GM19468 (cell line): Measurements from ENCODE around the gene RPS15A.
"Not testable (repeated sequence)": the region's sequence is repeated elsewhere in the genome, so short reads cannot be mapped to it uniquely, and the experiment has no call there.

Experiments used
- ATAC-seq: cut with Tn5 transposase; IDR thresholded peaks from one replicate; pipeline ENCODE4 v1.9.1; 2021; ENCODE audit warnings: mild to moderate bottlenecking, moderate library complexity, moderate number of reproducible peaks; ENCODE audit not compliant: unreplicated experiment; ENCODE audit errors: extremely low read depth

RPS15A gene

DNA sequence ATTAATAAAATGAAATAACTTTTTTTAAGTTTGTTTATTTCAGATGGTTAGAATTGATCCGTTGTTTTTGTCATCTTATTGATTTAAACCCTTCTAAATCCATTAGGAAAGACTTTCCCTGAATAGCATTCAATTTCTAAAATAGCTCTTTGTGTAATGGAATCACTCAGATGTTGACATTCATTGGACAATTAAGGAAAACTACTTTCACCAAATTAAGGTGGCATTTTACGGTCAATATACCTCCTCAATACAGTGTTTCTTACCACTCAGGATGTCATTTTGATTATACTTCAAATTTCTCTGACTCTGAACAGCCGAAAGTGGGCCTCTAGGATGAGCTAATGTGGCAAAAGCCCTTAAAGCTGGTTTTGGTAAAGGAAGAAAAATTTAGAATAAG, 9.4 kb upstream of the RPS15A start:
- no peak for ATAC-seq

DNA sequence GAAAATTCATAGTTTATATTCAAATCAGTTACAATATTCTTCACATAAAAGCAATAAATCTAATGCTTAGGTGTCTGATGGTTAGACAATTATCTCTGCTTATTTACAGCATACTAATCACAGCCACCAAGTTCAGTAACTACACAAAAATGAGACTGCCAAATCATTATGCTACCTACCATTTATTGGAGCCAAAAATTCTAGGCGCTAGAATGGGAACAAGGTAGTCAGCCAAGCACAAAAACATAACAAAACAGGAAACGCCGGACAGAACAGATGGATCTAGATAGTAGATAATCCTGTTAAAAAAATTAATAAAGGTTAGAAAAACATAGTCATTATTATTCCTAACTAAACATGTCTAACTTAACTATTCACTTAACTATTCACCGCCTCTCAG, 7.6 kb upstream of the RPS15A start:
- ATAC-seq: no peak

DNA sequence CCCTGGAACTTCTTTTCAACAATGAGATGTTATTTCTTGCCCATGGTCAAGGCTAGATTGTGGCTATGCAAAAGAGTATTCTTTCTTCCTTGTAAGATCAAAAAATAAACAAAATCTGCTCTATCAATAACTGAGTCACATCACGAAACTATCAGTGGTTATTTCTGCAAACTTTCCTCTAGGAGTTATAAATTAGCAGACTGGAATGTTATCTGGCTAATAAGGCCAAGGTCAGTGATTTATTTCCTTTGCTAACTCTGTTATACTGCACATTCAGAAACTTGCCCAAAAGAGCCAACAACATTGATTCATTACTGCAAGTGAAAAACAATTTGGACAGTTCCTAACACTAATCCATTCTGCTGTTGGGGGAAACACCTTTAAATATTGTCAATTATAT, 6.2 kb upstream of the RPS15A start:
- no peak for ATAC-seq

DNA sequence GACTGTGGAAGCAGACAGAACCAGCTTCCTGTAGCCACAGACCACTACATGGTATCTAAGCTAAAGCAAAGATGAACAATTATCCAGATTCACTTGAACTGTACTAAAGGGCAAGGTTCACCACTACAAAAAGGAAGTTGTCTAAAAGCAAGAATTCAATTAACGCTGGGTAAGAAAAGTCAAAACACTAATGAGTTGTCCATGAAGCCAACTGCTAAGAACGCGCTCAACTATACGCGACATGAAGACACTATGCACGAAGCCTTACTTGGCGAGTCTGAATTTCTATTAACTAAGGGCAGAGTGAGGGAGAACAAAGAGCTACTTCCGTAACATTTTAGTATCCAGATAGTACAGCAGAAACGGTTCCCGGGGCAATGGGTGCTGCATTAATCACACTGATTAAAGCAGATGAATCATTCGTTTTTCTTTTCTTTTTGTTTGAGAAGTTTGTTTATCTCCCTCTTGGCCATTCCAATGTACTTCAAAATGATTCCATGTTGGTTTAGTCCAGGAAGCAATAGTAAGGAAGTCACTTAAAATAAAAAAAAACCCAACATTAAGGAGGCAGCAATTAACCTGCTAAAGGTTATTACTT, 2.8 kb upstream of the RPS15A start:
- no peak for ATAC-seq

DNA sequence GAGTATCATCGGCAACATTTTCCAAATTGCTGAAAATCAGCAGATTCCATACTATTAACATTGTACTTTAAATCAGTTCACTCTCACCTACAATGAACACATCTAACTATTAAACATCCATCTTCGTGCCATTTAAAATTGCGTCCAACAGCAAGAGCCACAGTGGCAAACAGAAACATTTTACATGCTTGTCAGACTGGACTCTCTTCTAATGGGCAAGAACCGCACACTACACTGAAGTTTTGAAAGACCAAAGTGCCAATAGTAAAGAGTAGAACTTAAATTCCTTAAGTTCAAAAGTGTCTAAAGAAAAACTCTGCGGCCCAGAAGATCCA, 652 bp downstream of the RPS15A start:
- ATAC-seq: no peak

DNA sequence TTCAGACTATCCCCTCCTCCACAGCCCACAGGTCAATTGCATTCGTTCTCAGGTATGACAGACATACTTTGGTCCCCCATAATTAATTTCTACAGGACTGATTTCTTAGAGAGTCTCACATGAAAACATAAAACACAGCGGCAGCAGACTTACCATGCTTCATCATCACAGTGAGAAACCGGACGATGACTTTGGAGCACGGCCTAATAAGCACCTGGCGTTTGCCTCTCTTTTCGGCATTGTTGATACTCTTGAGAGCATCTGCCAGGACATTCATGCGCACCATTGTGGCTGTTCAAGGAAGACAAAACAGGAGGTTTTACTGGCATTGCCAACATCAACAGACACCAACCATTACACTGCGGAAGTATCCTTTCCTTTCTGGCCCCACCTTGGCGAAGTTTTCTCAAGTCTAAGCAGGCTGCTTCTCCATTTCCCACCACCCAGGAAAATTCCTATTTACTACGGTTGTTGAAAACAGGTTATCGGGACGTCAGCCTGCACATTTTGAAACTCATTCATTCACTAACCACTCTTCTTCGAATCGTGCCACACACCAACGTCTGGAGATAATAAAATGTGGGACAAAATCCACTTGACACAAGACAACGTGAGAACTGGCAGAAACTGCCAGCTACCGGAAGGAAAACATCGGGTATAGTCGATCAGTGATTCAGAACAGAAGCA, 1.2 kb downstream of the RPS15A start:
- no peak for ATAC-seq

DNA sequence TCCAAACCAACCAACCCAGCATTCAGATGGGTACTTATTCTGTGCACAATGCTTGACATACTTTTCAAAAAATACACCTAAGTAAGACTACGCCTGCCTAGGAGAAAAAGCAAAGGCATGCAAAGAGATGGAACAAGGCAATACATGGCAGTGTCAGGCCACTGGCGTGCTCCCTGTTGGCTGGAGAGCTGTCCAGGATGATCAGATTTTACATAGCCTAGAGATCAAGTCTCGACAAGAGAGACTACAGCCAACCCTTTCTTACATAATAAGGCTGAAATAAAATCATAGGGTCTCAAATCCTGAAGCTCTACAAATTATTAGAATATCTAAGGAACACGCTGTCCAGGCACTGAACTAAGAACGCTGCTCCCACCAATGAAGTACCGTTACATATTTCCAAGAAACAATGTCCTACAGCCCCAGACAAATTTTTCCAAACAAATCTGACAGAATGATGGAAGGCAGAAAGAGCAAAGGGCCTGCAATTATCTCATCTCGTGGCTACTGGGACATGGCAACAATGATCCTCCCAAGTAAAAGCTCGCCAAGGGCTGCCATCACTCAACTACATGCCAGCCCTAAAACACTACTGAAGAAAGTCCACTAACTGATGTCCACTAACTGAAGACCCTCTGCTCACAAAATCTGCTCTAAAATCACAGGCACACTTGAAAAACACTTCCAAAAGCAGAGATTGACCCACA, 5.1 kb downstream of the RPS15A start:
- no peak for ATAC-seq

DNA sequence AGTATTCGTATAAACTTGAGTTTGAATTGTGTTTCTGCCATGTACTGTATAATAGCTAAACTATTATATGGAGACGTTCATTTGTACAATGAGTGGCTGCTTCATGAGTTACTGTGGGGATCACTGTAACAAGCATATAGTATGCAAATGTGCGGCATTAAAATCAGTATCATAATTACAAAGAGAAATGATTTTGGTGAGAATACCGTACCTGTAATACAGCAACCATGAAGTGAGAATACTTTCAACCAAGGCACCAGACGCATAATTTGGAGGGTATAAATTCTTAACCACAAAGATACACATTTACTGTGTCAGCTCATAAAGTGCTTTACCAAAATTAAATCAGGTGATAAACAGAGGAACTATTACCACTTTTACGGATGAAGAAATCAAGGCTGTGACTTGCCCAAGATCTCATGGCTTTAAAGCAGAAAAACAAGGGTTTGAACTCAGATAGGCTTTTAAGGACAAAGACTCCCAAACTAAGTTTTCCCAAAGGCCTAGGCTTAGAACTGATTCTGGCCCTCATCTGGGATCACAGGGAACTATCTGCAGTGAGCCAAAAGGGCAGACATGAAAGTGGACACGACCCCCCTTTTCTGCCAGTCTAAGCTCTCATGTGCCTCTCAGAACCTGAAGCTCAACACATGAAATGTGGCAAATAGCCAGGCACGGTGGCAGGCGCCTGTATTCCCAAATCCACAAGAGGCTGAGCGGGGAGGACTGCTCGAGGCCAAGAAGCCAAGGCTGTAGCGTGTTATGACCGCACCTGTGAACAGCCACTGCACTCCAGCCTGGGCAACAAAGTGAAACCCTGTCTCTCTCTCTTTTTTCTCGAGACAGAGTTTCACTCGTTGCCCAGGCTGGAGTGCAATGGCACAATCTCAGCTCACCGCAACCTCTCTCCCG, 6.4 kb downstream of the RPS15A start:
- no peak for ATAC-seq

DNA sequence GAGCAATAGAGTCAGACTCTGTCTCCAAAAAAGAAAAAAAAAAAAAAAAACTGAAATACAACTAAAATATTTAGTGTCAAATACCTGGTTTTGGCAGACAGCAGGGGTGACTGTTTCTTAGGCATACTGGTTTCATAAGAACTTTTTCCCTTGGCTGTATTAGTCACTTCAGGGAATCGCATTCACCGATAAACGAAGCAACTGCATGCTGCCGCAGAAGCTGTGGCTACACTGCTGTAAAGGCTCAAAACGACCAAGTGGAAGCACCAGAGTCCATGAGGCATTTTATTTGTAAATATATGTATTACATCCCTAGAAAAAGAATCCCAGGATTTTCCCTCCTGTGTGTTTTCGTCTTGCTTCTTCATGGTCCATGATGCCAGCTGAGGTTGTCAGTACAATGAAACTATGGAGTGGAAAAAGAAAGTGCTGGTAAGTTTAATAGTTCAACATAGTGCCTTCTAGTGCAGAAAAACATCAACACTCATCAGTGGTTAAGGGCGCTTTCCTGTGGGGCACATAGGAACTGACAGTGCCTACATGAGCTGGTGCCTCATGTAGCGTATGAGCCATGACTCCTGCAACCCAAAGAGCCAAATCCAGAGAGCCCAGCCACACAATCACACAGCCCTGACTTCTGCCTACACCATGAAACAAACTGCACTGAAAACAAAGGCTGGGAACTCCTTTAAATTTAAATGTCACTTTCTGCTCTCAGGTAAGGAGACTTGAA, 7.3 kb downstream of the RPS15A start:
- ATAC-seq: no peak

DNA sequence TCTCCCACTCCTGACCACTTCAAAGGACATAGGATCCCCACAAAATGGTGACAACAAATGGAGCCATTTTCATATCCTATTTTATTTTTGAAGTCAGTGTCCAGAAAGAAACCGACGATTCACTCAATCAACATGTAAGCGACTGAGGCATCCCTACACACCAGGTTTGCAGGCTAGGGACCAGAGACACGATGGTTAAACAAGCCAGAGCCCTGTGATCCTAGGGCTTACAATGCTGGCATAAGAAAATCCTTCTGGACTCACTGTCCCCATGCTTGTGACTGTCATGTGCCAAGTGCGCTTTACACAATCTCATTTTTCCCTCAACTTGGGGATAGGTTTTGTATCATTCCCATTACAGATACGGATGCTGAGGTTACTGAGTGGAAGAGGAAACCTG, 8.9 kb downstream of the RPS15A start:
- not testable (repeated sequence) for ATAC-seq

DNA sequence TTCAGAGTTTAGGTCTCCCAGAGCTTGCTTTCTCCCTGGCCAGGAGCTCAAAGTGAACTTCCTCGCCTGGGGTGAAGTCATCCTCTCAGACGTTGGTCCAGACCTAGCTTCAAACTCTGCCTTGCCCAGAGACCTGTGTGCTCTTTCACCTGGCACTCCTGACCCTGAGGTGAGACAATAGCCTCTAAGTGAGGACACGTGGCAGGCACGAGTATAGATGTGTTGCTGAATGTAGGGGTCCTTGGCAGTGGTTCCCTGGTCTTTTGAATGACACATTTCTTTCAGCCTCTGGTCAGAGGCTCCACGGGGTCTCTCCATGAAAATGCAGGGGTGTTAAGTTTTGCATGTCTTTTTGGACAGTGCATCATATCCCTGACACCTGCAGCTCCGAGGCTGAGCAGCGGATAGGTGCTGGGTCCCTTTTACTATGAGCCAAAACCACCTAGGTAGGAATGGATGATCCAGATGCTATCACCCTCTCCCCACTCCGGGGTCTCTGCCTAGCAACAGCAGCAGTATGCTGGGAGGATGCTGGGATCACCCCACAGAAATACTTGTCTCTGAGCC, 9.6 kb downstream of the RPS15A start:
- ATAC-seq: not testable (repeated sequence)

DNA sequence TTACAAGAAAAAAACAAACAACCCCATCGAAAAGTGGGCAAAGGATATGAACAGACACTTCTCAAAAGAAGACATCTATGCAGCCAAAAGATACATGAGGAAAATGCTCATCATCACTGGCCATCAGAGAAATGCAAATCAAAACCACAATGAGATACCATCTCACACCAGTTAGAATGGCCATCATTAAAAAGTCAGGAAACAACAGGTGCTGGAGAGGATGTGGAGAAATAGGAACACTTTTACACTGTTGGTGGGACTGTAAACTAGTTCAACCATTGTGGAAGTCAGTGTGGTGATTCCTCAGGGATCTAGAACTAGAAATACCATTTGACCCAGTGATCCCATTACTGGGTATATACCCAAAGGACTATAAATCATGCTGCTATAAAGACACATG, 12.5 kb downstream of the RPS15A start:
- ATAC-seq: not testable (repeated sequence)

DNA sequence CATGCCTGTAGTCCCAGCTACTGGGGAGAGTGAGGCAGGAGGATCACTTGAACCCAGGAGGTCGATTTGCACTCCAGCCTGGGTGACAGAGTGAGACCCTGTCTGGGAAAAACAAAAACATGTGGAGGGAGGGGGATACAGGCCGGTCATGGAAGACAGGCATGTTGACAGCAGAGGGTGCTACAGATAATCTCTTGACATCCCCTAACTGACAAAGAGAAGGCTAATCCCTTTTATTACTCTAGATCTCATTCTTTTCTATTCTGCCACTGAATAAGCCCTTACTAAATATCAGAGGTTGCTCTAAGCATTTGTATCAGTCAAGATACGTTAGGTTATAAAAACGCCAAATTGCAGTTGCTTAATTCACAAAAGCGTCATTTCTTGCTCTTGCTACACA, 13.8 kb downstream of the RPS15A start:
- not testable (repeated sequence) for ATAC-seq

DNA sequence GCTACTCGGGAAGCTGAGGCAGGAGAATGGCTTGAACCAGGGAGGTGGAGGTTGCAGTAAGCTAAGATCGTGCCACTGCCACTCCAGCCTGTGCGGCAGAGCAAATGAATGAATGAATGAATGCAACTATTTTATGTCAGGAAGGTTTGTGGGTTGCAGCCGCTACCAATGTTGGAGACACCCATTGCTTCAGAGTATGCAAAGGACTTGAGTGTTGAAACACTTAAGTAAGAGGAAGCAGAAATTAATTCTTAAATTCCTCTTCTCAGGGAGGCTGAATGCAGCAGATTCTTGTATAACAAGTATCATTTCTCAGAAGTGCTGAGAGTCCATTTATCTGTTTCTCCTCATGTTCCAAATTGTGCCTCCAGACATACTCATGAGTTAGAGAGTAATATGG, 15.5 kb downstream of the RPS15A start:
- ATAC-seq: not testable (repeated sequence)

DNA sequence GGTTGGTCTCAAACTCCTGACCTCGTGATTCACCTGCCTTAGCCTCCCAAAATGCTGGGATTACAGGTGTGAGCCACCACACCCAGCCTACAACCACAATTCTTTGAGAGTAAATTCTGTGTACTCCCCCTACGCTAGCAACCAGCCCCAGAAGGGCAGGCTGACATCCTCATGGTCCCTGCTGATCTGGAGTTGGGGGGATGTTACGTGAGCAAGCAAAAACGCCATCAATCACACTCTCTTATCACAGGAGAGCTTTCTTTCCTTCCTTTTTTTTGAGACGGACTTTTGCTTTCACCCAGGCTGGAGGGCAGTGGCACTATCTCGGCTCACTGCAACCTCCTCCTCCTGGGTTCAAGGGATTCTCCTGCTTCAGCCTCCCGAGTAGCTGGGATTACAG, 18.0 kb downstream of the RPS15A start:
- not testable (repeated sequence) for ATAC-seq

DNA sequence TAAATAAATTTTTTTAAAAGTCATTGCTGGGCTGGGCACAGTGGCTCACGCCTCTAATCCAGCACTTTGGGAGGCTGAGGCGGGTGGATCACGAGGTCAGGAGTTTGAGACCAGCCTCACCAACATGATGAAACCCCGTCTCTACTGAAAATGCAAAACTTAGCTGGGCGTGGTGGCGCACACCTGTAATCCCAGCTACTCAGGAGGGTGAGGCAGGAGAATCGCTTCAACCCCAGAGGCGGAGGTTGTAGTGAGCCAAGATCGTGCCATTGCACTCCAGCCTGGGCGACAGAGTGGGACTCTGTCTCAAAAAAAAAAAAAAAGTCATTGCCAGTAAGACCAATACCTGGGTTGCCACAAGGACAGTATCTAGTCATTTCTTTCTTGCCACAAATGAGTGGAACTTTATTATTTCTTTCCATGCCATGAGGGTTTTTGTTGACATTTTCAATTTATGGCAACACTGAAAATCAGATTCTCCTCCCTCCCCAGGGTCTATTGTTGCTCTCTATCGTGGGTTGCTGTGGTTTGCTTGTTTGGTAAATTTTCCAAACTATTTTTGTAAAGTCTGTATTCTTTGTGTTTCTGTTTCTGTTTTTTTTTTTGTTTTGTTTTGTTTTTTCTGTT, 19.7 kb downstream of the RPS15A start:
- not testable (repeated sequence) for ATAC-seq

DNA sequence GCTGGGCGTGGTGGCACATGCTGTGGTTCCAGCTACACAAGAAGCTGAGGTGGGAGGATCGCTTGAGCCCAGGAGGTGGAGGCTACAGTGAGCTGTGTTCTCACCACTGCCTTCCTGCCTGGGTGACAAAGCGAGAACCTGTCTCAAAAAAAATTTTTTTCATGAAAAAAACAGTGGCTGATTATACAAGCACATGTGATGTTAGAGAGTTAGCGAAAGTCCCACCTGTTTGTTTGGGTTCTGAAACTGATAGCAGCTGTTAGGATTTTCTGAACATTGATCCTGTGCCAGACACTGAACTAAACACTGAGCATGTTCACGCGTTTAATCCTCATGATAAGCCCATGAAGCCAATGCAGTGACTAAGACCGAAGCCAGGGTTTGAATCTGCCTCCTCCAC, 22.9 kb downstream of the RPS15A start:
- peak; percentile 57 for ATAC-seq

DNA sequence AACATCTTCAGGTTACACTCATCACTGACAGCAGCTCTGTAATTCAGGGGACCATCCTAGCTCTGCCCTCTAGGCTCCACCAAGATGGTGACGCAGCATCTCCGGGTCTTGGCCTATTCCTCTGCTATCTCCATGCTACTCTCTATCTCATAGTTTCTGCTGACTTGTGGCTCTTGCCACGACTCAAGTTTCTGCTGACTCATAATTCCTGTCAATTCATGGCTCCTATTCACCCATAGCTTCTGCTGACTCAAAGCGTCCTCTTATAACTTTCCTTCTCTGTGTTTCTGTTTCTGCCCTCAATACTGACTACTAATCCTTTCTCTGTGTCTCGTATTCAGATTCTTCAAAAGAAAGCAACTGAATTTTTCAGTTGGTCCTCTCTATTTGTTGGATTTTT, 27.4 kb downstream of the RPS15A start:
- peak; percentile 19 for ATAC-seq
